ENCODE measurements around the gene SREBF2. TPM values are rescaled to one million over a fixed set of nuclear protein-coding genes. Genes with fewer than 3 reads are reported as not detected.

The SREBF2 gene
- total and polyA plus RNA-seq, 9 of the 15 experiments (the other 6 are each of a cell fraction or from before 2014, with no cell fraction given), result 1.1 to 84.2 (median 26.9) TPM

GRCh38 chr22:41845380-41846267 is 12.7 kb downstream of the SREBF2 start (continued):
- TF ChIP-seq ZNF592 (IDR thresholded peaks at IDR 0.05) (peak; percentile 54; the same call in 1 of the 2 replicates), THAP12 (CRISPR knock-in tag; IDR thresholded peaks at IDR 0.05) (no peak), MCM2 (IDR thresholded peaks at IDR 0.05; ENCODE audit: low read depth) (no peak), MCM3 (IDR thresholded peaks at IDR 0.05) (no peak), RUNX1 (IDR thresholded peaks at IDR 0.05; ENCODE audit: low read depth) (no peak), TAL1 (IDR thresholded peaks at IDR 0.05) (peak; percentile 98), FOXK2 (conservative IDR thresholded peaks at IDR 0.05 in 1 of 2, IDR thresholded peaks at IDR 0.05 in 1 of 2; ENCODE audit: low read depth in 2 of 2) (peak in 1 of 2 experiments; percentile 48; a peak in 2 of 4 replicates), FOXA3 (CRISPR knock-in tag; conservative IDR thresholded peaks at IDR 0.05 in 1 of 2, IDR thresholded peaks at IDR 0.05 in 1 of 2) (peak in 1 of 2 experiments; percentile 41; a peak in 1 of 4 replicates), ZNF165 (CRISPR knock-in tag; IDR thresholded peaks at IDR 0.05; ENCODE audit: borderline replicate concordance) (no peak), RBM17 (IDR thresholded peaks at IDR 0.05; ENCODE audit: borderline replicate concordance, low read depth, low read length) (no peak), ZNF217 (CRISPR knock-in tag; IDR thresholded peaks at IDR 0.05) (no peak), SMAD3 (CRISPR knock-in tag; conservative IDR thresholded peaks at IDR 0.05) (peak; percentile 81; the same call in 1 of the 2 replicates), CREB1 (IDR thresholded peaks at IDR 0.05) (peak; percentile 27; the same call in 1 of the 2 replicates), CREB1 (CRISPR knock-in tag; IDR thresholded peaks at IDR 0.05) (no peak), E2F6 (IDR thresholded peaks at IDR 0.05; ENCODE audit: borderline replicate concordance in 1 of 2, extremely low read depth in 1 of 2, insufficient read depth in 1 of 2, insufficient read length in 1 of 2, low read depth in 1 of 2, low read length in 1 of 2, poor library complexity in 1 of 2, severe bottlenecking in 1 of 2) (no peak), HES1 (IDR thresholded peaks at IDR 0.05; ENCODE audit: low read depth) (peak; percentile 94)
- TF ChIP-seq, protein P1, sequence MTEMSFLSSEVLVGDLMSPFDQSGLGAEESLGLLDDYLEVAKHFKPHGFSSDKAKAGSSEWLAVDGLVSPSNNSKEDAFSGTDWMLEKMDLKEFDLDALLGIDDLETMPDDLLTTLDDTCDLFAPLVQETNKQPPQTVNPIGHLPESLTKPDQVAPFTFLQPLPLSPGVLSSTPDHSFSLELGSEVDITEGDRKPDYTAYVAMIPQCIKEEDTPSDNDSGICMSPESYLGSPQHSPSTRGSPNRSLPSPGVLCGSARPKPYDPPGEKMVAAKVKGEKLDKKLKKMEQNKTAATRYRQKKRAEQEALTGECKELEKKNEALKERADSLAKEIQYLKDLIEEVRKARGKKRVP (CRISPR knock-in tag; IDR thresholded peaks at IDR 0.05), result peak; percentile 71; the same call in 1 of the 2 replicates
